HG03565 (cell line): ENCODE measurements around the gene TTC23.

Experiments used
- ATAC-seq: cut with Tn5 transposase; IDR thresholded peaks from one replicate; pipeline ENCODE4 v1.9.1; 2021; ENCODE audit warnings: mild to moderate bottlenecking, moderate library complexity; ENCODE audit not compliant: unreplicated experiment

Gene TTC23

GRCh38 chr15:99249270-99249841 lies at the start of gene TTC23:
Gene TTC23, minus strand, starts transcription at chr15:99249581. Its CDS starts 20,869 bp downstream, at chr15:99228712.
- no peak for ATAC-seq

- no peak for ATAC-seq
Measured at GRCh38 chr15:99296386-99296785, 47.0 kb upstream of the TTC23 start.

- ATAC-seq = no peak
Measured at GRCh38 chr15:99295840-99296239, 46.5 kb upstream of the TTC23 start.

GRCh38 chr15:99291643-99292042 lies 42.3 kb upstream of the TTC23 start:
- ATAC-seq = no peak

- ATAC-seq = no peak
Measured at GRCh38 chr15:99283717-99284116, 34.3 kb upstream of the TTC23 start.

- ATAC-seq = no peak
Measured at GRCh38 chr15:99282586-99282985, 33.2 kb upstream of the TTC23 start.

- ATAC-seq = no peak
Measured at GRCh38 chr15:99282121-99282520, 32.7 kb upstream of the TTC23 start.

GRCh38 chr15:99279827-99280226 lies 30.4 kb upstream of the TTC23 start:
- ATAC-seq = no peak

GRCh38 chr15:99279290-99279689 lies 29.9 kb upstream of the TTC23 start:
- no peak for ATAC-seq

- ATAC-seq = no peak
Measured at GRCh38 chr15:99275525-99276128, 26.2 kb upstream of the TTC23 start.

- ATAC-seq = no peak
Measured at GRCh38 chr15:99275061-99275460, 25.7 kb upstream of the TTC23 start.

- no peak for ATAC-seq
Measured at GRCh38 chr15:99273801-99274200, 24.4 kb upstream of the TTC23 start.

GRCh38 chr15:99268431-99268830 lies 19.1 kb upstream of the TTC23 start:
- no peak for ATAC-seq

- no peak for ATAC-seq
Measured at GRCh38 chr15:99267957-99268356, 18.6 kb upstream of the TTC23 start.

- ATAC-seq = no peak
Measured at GRCh38 chr15:99265541-99266070, 16.2 kb upstream of the TTC23 start.

- no peak for ATAC-seq
Measured at GRCh38 chr15:99264125-99264524, 14.7 kb upstream of the TTC23 start.

GRCh38 chr15:99257107-99257750 lies 7.8 kb upstream of the TTC23 start:
- no peak for ATAC-seq

- no peak for ATAC-seq
Measured at GRCh38 chr15:99253381-99254090, 4.2 kb upstream of the TTC23 start.

- ATAC-seq = no peak
Measured at GRCh38 chr15:99252326-99252725, 2.9 kb upstream of the TTC23 start.

GRCh38 chr15:99250857-99251841 lies 1.8 kb upstream of the TTC23 start, which contains the start of gene LRRC28:
Gene LRRC28, plus strand, starts transcription at chr15:99251481. Its CDS starts 4,477 bp downstream, at chr15:99255958.
- ATAC-seq = peak; percentile 92
